NB4 (cell line): ENCODE results near the gene KRT79.
A peak's percentile ranks its signal among the peaks of the same experiment; 100 is the strongest.

Experiments used
- DNase-seq: peaks from one replicate; pipeline ENCODE4 v3.0.0; 2010; ENCODE audit warnings: low read depth
- H3K4me3 ChIP-seq: one replicate; pipeline ENCODE4 v1.5.1; 2011; ENCODE audit warnings: mild to moderate bottlenecking, low read depth, low read length, moderate library complexity
- CTCF ChIP-seq: IDR thresholded peaks from one replicate; pipeline ENCODE4 v1.5.1; 2012; ENCODE audit warnings: low read depth, low read length
- MYC ChIP-seq: IDR thresholded peaks from 2 replicates; pipeline ENCODE4 v1.6.1; 2011; ENCODE audit warnings: low read depth, low read length
- POLR2A ChIP-seq: IDR thresholded peaks from 2 replicates; pipeline ENCODE4 v1.6.1; 2011; ENCODE audit warnings: mild to moderate bottlenecking; ENCODE audit not compliant: insufficient read length; ENCODE audit errors: extremely low read depth
- TF ChIP-seq, protein P1 (sequence below): IDR thresholded peaks from 2 replicates; pipeline ENCODE4 v1.6.1; 2011; ENCODE audit warnings: low read depth, low read length

Gene KRT79

DNA sequence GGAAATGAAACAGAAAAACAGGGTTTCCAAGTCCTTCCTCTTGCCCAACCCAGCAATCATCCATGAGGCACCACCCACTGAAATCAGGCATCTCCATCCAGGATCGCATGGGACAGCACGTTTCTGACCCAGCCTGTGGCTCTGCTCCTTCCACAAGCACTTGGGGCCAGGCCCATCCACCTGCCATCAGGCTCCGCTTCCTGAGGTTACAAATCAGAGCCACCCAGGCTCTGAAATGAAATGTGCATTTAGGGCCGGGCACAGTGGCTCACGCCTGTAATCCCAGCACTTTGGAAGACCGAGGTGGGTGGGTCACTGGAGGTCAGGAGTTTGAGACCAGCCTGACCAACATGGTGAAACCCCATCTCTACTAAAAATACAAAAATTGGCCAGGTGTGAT, 15.4 kb upstream of the KRT79 start:
- DNase-seq, result no peak
- no peak overlapping the region for H3K4me3 ChIP-seq
- TF ChIP-seq, protein P1, sequence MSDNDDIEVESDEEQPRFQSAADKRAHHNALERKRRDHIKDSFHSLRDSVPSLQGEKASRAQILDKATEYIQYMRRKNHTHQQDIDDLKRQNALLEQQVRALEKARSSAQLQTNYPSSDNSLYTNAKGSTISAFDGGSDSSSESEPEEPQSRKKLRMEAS, result no peak
- no peak for TF ChIP-seq MYC

DNA sequence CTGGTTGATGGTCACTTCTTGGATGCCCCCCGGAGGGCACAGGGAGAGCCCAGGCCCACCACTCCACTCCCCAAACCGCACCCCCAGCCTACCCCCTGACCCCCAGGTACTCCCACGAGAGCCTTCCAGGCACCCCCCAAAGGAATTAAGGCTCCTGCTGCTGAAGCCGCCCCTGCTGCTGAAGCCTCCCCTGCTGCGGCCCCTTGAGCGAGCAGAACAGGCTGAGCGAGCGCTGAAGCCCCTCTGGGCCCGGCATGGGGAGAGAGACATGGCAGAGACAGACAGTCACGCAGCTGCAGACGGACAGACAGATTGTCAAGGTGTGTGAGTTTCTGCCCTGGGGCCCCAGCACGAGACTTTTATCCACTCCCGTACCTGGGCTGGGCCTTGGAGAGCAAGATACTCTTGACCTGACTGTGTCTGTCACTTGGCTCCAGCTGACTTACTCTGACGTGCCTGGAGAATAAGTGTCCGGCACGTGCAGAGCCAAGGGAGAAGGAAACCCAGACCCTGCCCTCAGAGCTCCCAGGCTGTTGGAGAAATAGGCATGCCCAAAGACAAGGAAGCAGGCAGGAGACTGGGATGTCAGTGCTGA, 14.6 kb upstream of the KRT79 start, which contains the start of gene KRT78:
TSS of gene KRT78 (minus strand) at position 334 of the 595 bp plus-strand sequence. CDS start at position 270, 64 bp downstream.
- no peak within 1 kb of the TSS for H3K4me3 ChIP-seq
- DNase-seq, result no peak
- TF ChIP-seq MYC, result no peak
- no peak for TF ChIP-seq POLR2A
- TF ChIP-seq, protein P1, result no peak
- no peak for TF ChIP-seq CTCF

- peak; percentile 47 for DNase-seq
- H3K4me3 ChIP-seq, result no peak overlapping the region
- TF ChIP-seq CTCF (no peak), MYC (no peak), POLR2A (no peak)
- TF ChIP-seq, protein P1, result no peak
Measured at GRCh38 chr12:52847335-52848102, 13.4 kb upstream of the KRT79 start.

DNA sequence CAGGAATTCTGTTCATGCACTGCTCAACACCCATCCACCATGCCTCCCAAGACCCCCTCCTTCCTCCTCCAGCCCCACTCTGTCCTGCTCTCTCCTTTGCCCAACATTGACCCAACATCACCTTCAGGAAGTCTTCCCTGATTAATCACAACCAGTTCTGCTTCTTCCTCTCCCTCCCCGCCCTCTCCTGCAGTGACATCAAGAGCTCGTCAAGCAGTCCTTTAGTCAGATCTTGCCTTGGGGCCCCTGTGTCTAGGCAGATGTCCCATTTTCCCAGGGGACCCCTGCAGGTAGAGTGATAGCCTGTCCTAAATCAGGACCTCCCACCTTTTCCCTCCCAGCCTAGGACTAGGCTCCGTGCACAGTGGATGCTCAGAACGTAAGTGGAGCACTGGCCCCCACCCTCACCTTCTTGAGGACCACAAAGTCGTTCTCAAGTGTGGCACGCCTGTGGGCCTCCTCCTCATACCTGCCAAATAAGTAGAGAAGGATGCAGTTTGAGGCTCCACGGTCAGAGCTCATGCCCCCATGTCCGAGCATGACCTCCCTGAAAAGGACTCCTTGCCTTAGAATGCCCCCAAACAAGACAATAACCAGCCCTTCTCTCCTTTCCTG, 12.4 kb upstream of the KRT79 start:
- no peak overlapping the region for H3K4me3 ChIP-seq
- TF ChIP-seq MYC (no peak), POLR2A (no peak), CTCF (no peak)
- TF ChIP-seq, protein P1, result no peak
- DNase-seq, result no peak

- no peak for DNase-seq
- TF ChIP-seq MYC, result no peak
- no peak overlapping the region for H3K4me3 ChIP-seq
Measured at GRCh38 chr12:52845946-52846345, 11.8 kb upstream of the KRT79 start.

DNA sequence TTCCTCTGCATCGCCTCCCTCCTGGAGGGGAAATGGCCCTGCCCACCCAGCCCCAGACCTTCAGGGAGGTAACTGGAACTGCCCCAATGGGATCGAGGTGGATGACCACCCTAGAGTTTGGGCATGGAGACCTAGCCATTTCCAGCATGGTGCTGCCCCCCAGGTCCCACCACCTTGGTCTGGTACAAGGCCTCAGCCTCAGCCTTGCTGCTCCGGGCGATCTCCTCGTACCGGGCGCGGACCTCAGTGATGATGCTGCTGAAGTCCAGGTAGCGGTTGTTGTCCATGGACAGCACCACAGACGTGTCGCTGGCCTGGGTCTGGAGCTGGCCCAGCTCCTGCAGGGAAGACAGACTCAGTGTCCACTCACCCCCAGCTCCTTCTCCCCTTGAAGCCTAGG, 10.3 kb upstream of the KRT79 start:
- no peak overlapping the region for H3K4me3 ChIP-seq
- no peak for DNase-seq
- no peak for TF ChIP-seq MYC
- TF ChIP-seq, protein P1, result no peak
- no peak for TF ChIP-seq POLR2A
- TF ChIP-seq CTCF, result no peak
